HAP-1 (cell line): ENCODE measurements around the gene RPLP2.
A peak's percentile ranks its signal among the peaks of the same experiment; 100 is the strongest.

Experiments
- DNase-seq, 2 experiments: peaks; one replicate each; pipeline ENCODE4 v3.0.0-alpha.2; 2016 to 2020; ENCODE audit warnings: low spot score in 2 of 2
- H3K27me3 ChIP-seq: fragments of 250-450 bp; sonication (Bioruptor Pico); 2 replicates; pipeline ENCODE4 v1.5.1; 2020; ENCODE audit warnings: low read depth, mild to moderate bottlenecking, moderate library complexity
- H3K36me3 ChIP-seq: fragments of 250-450 bp; sonication (Bioruptor Pico); replicated peaks from 2 replicates; pipeline ENCODE4 v1.5.1; 2020; ENCODE audit warnings: mild to moderate bottlenecking
- H3K4me1 ChIP-seq: fragments of 250-450 bp; sonication (Bioruptor Pico); 2 replicates; pipeline ENCODE4 v1.5.1; 2020; ENCODE audit warnings: mild to moderate bottlenecking
- H3K4me3 ChIP-seq: fragments of 250-450 bp; sonication (Bioruptor Pico); 2 replicates; pipeline ENCODE4 v1.5.1; 2020; ENCODE audit warnings: mild to moderate bottlenecking, moderate library complexity
- H3K9me3 ChIP-seq: fragments of 250-450 bp; sonication (Bioruptor Pico); 2 replicates; pipeline ENCODE4 v1.5.1; 2020; ENCODE audit warnings: mild to moderate bottlenecking, moderate library complexity
- in situ Hi-C: fragments of 300-500 bp; cut with MboI; formaldehyde crosslinking; loops from 3 replicates; pipeline ENCODE4 v1.14.3; 2020; ENCODE audit warnings: low sequenced_read_pairs, inconsistent platforms, mixed read lengths

RPLP2 gene

DNA sequence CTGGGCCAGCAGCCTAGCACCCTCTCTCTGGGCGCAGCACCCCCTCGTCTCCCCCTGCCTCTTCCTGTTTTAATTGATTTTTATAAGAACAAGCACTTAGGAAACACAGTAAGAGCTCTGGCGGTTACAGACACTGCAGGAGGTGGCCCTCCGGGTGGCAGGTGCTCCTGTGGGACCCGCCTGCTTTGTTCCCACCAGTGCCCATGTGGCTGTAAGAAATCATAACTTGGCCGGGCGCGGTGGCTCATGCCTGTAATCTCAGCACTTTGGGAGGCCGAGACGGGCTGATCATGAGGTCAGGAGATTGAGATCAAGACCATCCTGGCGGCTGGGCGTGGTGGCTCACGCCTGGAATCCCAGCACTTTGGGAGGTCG is 51.3 kb downstream of the RPLP2 start:
- in situ Hi-C loops = no loop called here
- no peaks in the 10 kb centered on the region for H3K27me3 ChIP-seq
- no peaks in the 10 kb centered on the region for H3K9me3 ChIP-seq
- DNase-seq = no peak
- peaks cover 20% of the 10 kb centered on the region for H3K36me3 ChIP-seq
- H3K4me1 ChIP-seq = peaks cover 23% of the 10 kb centered on the region
- H3K4me3 ChIP-seq = no peak overlapping the region

DNA sequence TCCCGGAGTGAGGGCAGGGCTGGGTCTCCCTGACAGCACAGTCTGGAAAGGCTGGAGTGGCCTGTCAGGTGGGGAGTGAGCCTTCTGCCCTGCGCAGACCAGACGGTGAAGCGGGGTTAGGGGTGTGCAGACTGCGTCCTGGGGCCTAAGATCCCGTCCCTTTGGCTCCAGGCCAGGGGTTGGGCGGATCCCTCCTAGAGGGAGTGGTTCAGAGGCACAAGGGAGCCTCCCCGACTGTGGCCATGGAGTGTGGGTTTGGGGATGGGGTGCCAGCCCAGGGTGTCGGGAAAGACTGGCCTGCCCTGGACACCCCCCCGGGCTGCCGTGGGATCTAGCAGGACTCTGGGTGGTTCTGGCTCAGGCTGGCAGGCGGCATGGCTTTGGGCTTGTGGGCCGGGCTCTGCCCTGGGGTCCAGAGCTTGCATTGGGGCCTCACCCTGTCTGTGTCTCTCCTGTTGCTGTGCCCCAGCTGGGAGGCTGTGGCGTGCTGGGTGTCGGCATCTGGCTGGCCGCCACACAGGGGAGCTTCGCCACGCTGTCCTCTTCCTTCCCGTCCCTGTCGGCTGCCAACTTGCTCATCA is 52.4 kb downstream of the RPLP2 start:
- peak in 1 of 2 experiments; percentile 83 for DNase-seq
- no peak overlapping the region for H3K4me3 ChIP-seq
- in situ Hi-C loops = no loop called here
- peaks cover 29% of the 10 kb centered on the region for H3K36me3 ChIP-seq
- peaks cover 23% of the 10 kb centered on the region for H3K4me1 ChIP-seq
- H3K27me3 ChIP-seq = no peaks in the 10 kb centered on the region
- H3K9me3 ChIP-seq = no peaks in the 10 kb centered on the region
